ENCODE data around the gene PIGQ. TPM values are rescaled to one million over a fixed set of nuclear protein-coding genes. Genes with fewer than 3 reads are reported as not detected.

The PIGQ gene
- total RNA-seq, 1 experiment from 2014 or later: 72.5 TPM

GRCh38 chr16:598823-599739, 29.3 kb downstream of the PIGQ start:
- H3K79me2 ChIP-seq (ENCODE audit: low read depth): peaks cover 39% of the 10 kb centered on the region
- no peaks in the 10 kb centered on the region for H3K9me3 ChIP-seq (ENCODE audit: insufficient read depth, low read depth)
- intact Hi-C loops (cut with micrococcal nuclease; ENCODE audit: unreplicated experiment): no loop called here
- H3K4me2 ChIP-seq: no peak overlapping the region
- H3K9me2 ChIP-seq (ENCODE audit: insufficient read depth): no peaks in the 10 kb centered on the region
- H2AFZ ChIP-seq: no peak overlapping the region
- no peak overlapping the region for H3K4me3 ChIP-seq
- H3K36me3 ChIP-seq (ENCODE audit: low read depth): no peaks in the 10 kb centered on the region
- no TSS peak for BruUV-seq (replicated peaks)
- peaks cover 9% of the 10 kb centered on the region; the same call in 1 of the 2 replicates for H3F3A ChIP-seq (ENCODE audit: insufficient read depth, low read depth)
- ChIA-PET CTCF (no interaction called here), POLR2A (ENCODE audit: unreplicated experiment) (no interaction called here)
- peaks cover 26% of the 10 kb centered on the region for H4K20me1 ChIP-seq (ENCODE audit: insufficient read depth)
- no peak for DNase-seq
- H3K27ac ChIP-seq: no peak overlapping the region
- H3K4me1 ChIP-seq (replicated peaks; ENCODE audit: insufficient read depth): peaks cover 5% of the 10 kb centered on the region
- TF ChIP-seq, protein P1, sequence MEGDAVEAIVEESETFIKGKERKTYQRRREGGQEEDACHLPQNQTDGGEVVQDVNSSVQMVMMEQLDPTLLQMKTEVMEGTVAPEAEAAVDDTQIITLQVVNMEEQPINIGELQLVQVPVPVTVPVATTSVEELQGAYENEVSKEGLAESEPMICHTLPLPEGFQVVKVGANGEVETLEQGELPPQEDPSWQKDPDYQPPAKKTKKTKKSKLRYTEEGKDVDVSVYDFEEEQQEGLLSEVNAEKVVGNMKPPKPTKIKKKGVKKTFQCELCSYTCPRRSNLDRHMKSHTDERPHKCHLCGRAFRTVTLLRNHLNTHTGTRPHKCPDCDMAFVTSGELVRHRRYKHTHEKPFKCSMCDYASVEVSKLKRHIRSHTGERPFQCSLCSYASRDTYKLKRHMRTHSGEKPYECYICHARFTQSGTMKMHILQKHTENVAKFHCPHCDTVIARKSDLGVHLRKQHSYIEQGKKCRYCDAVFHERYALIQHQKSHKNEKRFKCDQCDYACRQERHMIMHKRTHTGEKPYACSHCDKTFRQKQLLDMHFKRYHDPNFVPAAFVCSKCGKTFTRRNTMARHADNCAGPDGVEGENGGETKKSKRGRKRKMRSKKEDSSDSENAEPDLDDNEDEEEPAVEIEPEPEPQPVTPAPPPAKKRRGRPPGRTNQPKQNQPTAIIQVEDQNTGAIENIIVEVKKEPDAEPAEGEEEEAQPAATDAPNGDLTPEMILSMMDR (conservative IDR thresholded peaks at IDR 0.05): no peak
- TF ChIP-seq EZH2 (IDR thresholded peaks at IDR 0.05; ENCODE audit: low read depth): no peak
- H3K27me3 ChIP-seq (ENCODE audit: insufficient read depth, low read depth): no peaks in the 10 kb centered on the region

DNA sequence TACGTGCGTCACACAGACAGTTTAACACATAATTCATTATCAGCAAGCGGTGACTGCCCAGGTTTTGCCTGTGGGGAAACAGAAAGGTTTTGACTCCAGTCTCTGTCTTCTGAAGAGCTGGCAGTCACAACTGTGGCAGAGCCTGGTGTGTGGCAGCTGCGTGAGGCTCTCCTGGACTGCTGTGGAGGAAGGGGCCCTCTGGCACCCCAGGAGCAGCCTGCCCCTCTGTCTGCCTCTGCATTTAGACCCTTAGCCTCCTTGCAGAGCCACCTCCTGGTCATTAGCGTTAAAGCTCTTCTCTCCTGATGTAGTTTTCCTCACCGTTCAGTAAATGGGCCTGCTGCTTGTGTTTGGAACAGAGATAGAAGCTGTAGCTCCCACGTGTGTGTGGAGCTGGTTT, 31.0 kb downstream of the PIGQ start:
- H3K79me2 ChIP-seq (ENCODE audit: low read depth): peaks cover 30% of the 10 kb centered on the region
- no peak overlapping the region for H3K4me2 ChIP-seq
- TF ChIP-seq, protein P1 (conservative IDR thresholded peaks at IDR 0.05): no peak; the same call in 1 of the 2 replicates
- ChIA-PET POLR2A (ENCODE audit: unreplicated experiment) (interaction anchor here (0.7 kb wide), 1 partner anchor 28 kb away, joined by 4 read pairs; no protein-coding TSS in a partner anchor), CTCF (interaction anchor here (0.8 kb wide), 1 partner anchor 9 kb away, joined by 3 read pairs; no protein-coding TSS in a partner anchor)
- no peaks in the 10 kb centered on the region for H3K9me3 ChIP-seq (ENCODE audit: insufficient read depth, low read depth)
- peaks cover 19% of the 10 kb centered on the region for H4K20me1 ChIP-seq (ENCODE audit: insufficient read depth)
- DNase-seq: no peak
- BruUV-seq (replicated peaks): no TSS peak
- no peak overlapping the region for H2AFZ ChIP-seq
- H3K4me3 ChIP-seq: no peak overlapping the region
- H3K4me1 ChIP-seq (replicated peaks; ENCODE audit: insufficient read depth): no peaks in the 10 kb centered on the region
- no peaks in the 10 kb centered on the region for H3K27me3 ChIP-seq (ENCODE audit: insufficient read depth, low read depth)
- H3F3A ChIP-seq (ENCODE audit: insufficient read depth, low read depth): peaks cover 9% of the 10 kb centered on the region; the same call in 1 of the 2 replicates
- no peaks in the 10 kb centered on the region for H3K9me2 ChIP-seq (ENCODE audit: insufficient read depth)
- H3K27ac ChIP-seq: no peak overlapping the region
- no peaks in the 10 kb centered on the region for H3K36me3 ChIP-seq (ENCODE audit: low read depth)
- intact Hi-C loops (cut with micrococcal nuclease; ENCODE audit: unreplicated experiment): no loop called here

GRCh38 chr16:603933-604332, 34.2 kb downstream of the PIGQ start:
- H3K27ac ChIP-seq: no peak overlapping the region
- no peak for DNase-seq
- peaks cover 18% of the 10 kb centered on the region for H3K79me2 ChIP-seq (ENCODE audit: low read depth)
- H3K9me3 ChIP-seq (ENCODE audit: insufficient read depth, low read depth): no peaks in the 10 kb centered on the region
- no peak overlapping the region for H2AFZ ChIP-seq
- no peak overlapping the region for H3K4me3 ChIP-seq
- no peaks in the 10 kb centered on the region for H3K9me2 ChIP-seq (ENCODE audit: insufficient read depth)
- TF ChIP-seq, protein P1 (conservative IDR thresholded peaks at IDR 0.05): no peak
- TF ChIP-seq EZH2 (IDR thresholded peaks at IDR 0.05; ENCODE audit: low read depth): no peak
- H3K4me2 ChIP-seq: no peak overlapping the region
- H3K4me1 ChIP-seq (replicated peaks; ENCODE audit: insufficient read depth): no peaks in the 10 kb centered on the region
- intact Hi-C loops (cut with micrococcal nuclease; ENCODE audit: unreplicated experiment): no loop called here
- no TSS peak for BruUV-seq (replicated peaks)
- no peaks in the 10 kb centered on the region for H3K36me3 ChIP-seq (ENCODE audit: low read depth)
- POLR2A ChIA-PET (ENCODE audit: unreplicated experiment): no interaction called here
- peaks cover 17% of the 10 kb centered on the region; the same call in 1 of the 2 replicates for H4K20me1 ChIP-seq (ENCODE audit: insufficient read depth)
- H3K27me3 ChIP-seq (ENCODE audit: insufficient read depth, low read depth): no peaks in the 10 kb centered on the region
- H3F3A ChIP-seq (ENCODE audit: insufficient read depth, low read depth): peaks cover 4% of the 10 kb centered on the region; the same call in 1 of the 2 replicates
- CTCF ChIA-PET: no interaction called here

Measured in PC-9 (cell line).